ENCODE results near the gene MCTP1.
"Not testable (repeated sequence)": the region's sequence is repeated elsewhere in the genome, so short reads cannot be mapped to it uniquely, and the experiment has no call there.

MCTP1 gene

GRCh38 chr5:94855543-94855942 lies 429.4 kb downstream of the MCTP1 start:
- no peak for DNase-seq

GRCh38 chr5:94853120-94853519 lies 431.8 kb downstream of the MCTP1 start:
- DNase-seq: no peak

- DNase-seq: no peak
Observed at GRCh38 chr5:94850960-94851359, 433.9 kb downstream of the MCTP1 start.

GRCh38 chr5:94849821-94850736 lies 434.8 kb downstream of the MCTP1 start:
- no peak for DNase-seq

GRCh38 chr5:94849324-94849723 lies 435.6 kb downstream of the MCTP1 start:
- no peak for DNase-seq

- no peak for DNase-seq
Observed at GRCh38 chr5:94847726-94848125, 437.2 kb downstream of the MCTP1 start.

- no peak for DNase-seq
Observed at GRCh38 chr5:94847019-94847418, 437.9 kb downstream of the MCTP1 start.

- DNase-seq: not testable (repeated sequence)
Observed at GRCh38 chr5:94845696-94846095, 439.2 kb downstream of the MCTP1 start.

GRCh38 chr5:94841598-94842322 lies 443.1 kb downstream of the MCTP1 start:
- no peak for DNase-seq

GRCh38 chr5:94833851-94834250 lies 451.0 kb downstream of the MCTP1 start:
- no peak for DNase-seq

- no peak for DNase-seq
Observed at GRCh38 chr5:94832685-94833084, 452.2 kb downstream of the MCTP1 start.

GRCh38 chr5:94830520-94830919 lies 454.4 kb downstream of the MCTP1 start:
- no peak for DNase-seq

GRCh38 chr5:94828222-94828621 lies 456.7 kb downstream of the MCTP1 start:
- DNase-seq: not testable (repeated sequence)

- DNase-seq: no peak
Observed at GRCh38 chr5:94820488-94820887, 464.4 kb downstream of the MCTP1 start.

GRCh38 chr5:94818904-94819303 lies 466.0 kb downstream of the MCTP1 start:
- no peak for DNase-seq

- no peak for DNase-seq
Observed at GRCh38 chr5:94815313-94816039, 469.4 kb downstream of the MCTP1 start.

- DNase-seq: no peak
Observed at GRCh38 chr5:94812232-94812631, 472.7 kb downstream of the MCTP1 start.

- DNase-seq: no peak
Observed at GRCh38 chr5:94811331-94811730, 473.6 kb downstream of the MCTP1 start.

- no peak for DNase-seq
Observed at GRCh38 chr5:94810877-94811276, 474.0 kb downstream of the MCTP1 start.

- no peak for DNase-seq
Observed at GRCh38 chr5:94810281-94810680, 474.6 kb downstream of the MCTP1 start.

GRCh38 chr5:94808497-94808896 lies 476.4 kb downstream of the MCTP1 start:
- no peak for DNase-seq

- no peak for DNase-seq
Observed at GRCh38 chr5:94807985-94808384, 476.9 kb downstream of the MCTP1 start.

- DNase-seq: no peak
Observed at GRCh38 chr5:94802450-94802849, 482.4 kb downstream of the MCTP1 start.
